TTC549 (cell line): Measurements from ENCODE around the gene TGFBR3L.

Experiments
- FAIRE-seq: peaks from 2 replicates; lab custom pipeline; 2012; peaks lifted over from hg19 to GRCh38; lab: Jason Lieb, UNC

Gene TGFBR3L

DNA sequence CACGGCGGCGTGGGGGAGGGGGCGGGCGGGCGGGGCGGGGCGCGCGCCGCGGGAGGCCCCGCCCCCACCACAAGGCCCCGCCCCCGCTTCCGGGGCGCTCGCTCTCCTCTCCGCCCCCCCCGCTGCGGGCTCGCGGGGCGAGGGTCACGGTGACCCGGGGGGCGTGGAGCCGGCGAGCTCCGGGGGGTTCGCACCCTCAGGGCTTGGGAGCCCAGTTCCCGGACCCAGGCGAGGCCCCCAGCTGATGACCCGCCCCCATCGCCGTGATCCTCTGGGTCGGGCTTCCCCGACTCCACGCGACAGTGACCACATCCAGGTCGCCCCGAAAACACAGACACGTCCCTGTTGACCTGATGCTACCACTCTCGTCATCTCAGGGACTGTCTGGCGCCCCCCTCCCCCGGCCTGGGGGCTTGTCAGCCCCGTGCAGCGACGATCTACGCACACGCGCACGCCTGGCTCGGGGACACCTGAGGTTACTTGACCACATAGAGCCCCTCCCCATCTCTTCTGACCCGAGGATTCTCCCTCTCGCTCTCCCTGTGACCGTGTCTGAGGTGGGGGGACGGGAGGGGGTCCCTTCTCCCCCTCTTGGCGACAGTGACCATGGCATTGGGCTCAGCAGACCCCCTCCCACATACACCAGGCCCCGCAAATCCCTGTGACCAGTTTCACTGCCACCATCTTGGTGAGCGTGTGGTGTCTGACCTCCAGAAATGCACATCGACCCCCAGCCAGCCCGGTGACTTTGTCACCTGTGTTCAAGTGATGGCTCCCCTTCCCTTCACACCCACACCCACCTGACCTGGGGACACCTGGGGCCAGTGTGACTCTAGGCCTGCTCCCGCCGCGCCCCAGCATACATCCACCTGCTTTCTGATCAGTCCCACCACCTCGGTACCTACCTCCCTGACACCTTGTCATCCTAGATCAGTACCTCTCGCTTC, 10.3 kb upstream of the TGFBR3L start:
- no peak for FAIRE-seq

DNA sequence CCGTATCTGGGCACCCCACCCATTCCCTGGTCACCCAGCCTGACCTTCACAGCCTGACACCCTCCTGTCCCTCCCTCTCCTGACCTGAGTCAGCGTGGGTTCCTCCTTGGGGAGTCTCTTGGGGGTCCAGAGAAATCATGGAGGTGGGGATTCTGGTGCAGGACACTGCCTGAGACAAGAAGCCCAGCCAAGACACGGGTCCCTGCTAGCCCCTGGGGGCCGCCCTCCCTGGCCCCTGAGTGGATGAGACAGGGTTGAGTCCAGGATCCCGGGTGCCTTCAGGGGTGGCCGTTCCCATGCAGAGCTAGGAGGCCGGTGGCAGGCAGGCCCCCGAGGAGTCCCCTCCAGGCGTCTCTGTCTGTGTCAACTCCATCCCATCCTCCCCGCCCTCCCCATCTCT, 9.4 kb upstream of the TGFBR3L start:
- no peak for FAIRE-seq

DNA sequence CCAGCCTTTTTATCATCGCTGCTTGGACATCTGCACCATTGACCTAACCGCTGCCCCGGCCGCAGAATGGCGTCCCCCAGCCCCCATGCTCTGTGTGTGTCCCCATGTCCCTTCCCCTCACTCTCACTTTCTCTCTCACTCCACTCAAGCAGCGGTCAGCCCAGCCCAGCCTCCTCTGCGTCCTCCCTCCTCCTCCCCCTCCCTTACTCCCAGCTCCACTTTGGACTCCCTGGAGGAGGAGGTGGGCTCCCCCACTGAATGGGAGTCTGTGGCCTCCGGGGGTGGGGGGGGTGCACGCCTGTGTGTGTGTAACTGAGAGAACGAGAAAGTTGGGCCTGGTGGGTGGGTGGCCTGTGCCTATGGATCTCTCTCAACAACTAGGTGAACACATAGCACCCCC, 8.8 kb upstream of the TGFBR3L start:
- no peak for FAIRE-seq

DNA sequence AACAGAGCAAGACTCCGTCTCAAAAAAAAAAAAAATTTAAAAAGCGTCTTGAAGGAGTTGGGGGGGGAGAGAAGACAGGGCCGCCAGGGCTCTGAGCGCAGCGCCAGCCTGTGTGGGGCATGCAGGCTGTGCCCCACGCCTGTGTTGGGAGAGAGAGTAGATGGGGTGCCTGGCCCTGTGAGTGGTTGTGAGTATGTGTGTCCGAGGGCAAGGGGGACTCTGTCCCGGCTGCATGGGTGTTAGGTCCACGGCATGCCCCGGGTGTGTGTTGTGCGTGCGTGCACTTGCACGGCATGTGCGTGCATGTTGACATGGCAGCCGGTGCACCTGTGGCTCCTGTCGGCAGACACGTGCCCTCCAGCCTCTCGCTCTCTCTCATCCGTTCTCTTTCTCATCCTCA, 7.5 kb upstream of the TGFBR3L start:
- no peak for FAIRE-seq

DNA sequence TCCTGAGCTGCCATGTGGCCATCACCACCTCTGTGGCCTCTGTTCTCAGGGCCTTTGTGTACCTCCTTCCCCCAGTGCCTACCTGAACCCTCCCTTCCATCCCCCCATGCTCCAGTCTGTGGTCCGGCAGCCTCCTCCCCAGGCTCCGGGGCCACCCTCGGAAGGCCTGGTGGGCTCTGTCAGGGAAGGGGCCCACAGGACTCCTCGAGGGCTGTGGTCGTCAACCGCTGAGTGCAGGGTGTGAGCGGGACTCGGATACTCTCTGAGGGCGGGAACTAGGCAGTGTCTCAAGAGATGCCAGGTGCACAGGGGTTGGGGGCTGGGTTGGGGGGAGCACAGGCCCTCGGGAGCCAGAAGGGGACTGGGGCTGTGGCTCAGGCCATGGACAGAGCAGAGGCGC, 7.1 kb upstream of the TGFBR3L start:
- FAIRE-seq = no peak

DNA sequence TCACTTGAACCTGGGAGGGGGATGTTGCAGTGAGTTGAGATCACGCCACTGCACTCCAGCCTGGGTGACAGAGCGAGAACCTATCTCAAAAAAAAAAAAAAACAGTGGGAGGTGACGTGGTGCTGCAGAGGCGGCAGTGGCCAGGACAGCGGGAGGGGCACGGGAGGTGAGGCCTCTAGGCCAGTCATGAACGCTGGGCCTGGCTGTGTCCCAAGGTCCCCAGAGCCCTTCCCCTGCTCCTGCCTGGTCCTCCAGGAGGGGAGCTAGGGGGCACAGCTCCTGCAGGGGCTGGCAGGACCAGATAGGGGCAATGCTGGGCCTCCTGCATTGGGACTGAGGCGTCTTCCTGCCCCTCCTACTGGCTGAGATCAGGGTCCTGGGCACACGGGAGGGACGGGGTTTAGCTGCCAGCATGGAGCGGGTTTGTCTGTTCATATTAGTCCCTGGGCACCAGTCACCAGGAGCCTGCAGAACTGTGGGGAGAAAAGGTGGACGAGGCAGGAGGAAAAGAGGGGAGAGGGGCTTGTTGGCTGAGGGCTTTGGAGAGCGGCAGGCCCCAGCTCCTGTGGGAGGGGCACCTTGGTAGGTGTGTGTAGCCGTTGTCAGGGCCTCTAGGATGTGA, 6.4 kb upstream of the TGFBR3L start:
- no peak for FAIRE-seq

DNA sequence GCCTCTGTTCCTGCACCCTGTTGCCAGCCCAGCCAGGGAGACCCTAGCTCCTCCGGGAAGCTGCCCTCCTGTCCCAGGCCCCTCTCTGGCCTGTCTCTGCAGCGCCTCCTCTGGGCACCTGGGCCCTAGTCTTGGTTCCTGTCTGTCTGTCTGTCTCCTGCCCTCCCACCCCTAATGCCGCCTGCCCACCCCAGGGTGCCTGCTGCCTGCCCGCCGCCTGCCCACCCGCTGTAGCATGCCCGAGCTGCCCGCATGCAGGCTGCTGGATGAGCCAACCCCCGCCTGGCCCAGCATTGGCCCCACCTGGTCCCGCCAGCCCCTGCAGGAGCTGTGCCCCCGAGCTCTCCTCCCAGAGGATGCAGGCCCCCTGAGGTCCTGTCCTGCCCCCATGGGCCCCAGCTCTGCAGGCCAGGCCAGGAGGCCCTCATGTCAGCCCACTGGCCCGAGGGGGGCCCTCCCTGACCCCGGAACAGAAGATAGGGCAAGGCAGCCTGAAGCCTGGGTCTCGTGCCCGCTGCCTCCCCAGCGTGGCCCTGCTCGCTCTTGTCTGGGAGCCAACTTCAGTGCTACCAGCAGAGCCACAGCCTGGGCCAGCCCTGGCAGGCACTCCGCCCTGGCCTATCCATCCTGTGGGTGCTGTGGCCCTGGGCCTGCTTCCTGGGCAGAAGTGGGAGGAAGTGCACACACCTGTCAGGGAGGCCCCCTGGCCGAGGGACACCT, 5.7 kb upstream of the TGFBR3L start:
- no peak for FAIRE-seq

DNA sequence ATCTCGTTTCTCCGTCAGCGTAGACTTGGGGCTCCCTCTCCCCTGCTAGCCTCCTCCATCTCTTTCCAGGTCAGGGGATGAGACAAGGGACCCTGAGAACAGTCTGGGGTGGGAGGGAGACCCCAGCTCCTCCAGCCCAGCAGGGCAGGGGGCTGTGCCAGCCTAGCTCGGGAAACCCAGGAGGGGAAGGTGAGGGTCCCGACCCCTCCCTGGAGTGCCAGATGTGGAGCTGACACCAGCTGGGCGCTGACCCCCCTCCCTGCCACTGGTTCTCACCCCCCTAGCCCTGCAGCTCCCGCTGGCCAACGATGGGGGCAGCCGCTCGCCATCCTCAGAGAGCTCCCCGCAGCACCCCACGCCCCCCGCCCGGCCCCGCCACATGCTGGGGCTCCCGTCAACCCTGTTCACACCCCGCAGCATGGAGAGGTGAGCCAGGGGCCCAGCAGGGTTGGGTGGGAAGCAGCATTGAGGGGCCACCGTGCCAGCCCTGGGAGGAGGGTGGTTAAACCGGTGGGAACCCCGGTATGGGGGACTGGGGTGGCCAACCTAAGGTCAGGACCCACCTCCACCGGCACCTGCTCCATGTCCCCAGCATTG, 5.1 kb upstream of the TGFBR3L start:
- no peak for FAIRE-seq

DNA sequence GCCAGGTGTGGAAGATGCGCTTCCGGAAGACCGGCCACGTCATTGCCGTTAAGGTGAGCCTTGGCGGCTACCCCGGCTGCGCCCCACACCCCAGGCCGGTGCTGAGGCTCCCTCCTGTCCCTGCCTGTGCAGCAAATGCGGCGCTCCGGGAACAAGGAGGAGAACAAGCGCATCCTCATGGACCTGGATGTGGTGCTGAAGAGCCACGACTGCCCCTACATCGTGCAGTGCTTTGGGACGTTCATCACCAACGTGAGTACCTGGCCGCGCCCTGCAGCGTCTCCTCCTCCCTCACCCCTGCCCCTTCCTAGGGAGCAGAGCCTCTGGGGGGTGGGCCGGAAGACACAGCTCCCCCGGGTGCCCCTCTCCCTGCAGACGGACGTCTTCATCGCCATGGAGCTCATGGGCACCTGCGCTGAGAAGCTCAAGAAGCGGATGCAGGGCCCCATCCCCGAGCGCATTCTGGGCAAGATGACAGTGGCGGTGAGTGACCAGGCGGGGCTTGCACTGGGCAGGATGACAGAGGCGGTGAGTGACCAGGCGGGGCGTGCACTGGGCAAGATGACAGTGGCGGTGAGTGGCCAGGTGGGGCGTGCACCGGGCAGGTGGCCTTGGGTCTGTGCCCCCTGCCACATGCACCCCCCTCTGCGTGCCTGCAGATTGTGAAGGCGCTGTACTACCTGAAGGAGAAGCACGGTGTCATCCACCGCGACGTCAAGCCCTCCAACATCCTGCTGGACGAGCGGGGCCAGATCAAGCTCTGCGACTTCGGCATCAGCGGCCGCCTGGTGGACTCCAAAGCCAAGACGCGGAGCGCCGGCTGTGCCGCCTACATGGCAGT, 4.1 kb upstream of the TGFBR3L start:
- FAIRE-seq = no peak

DNA sequence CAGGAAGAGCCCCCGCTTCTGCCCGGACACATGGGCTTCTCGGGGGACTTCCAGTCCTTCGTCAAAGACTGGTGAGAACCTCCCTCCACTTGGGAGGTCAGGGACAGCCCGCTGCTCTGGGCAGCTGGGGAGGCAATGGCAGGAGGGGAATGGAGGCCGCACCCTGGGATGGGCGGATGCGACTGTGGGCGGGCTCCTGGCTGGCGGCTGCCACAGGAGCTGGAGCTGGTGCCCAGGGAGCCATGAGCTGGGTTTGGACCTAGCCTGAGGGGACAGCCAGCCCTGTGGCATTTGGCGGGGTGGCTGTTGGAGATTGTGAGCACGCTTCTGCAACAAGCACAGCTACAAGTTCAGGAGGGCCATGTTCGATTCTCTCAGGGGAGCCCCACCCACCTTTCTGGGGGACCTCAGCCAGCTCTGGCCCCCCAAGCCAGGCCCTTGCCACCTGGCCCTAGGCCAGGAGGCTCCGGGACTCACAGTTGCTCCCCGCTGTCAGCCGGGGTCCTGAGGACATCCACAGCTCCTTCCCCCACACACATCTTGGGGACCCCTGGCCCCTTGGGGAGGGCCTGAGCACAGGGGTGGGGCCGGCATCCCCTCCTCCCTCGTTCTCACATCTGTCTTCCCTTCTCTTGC, 3.0 kb upstream of the TGFBR3L start:
- no peak for FAIRE-seq

DNA sequence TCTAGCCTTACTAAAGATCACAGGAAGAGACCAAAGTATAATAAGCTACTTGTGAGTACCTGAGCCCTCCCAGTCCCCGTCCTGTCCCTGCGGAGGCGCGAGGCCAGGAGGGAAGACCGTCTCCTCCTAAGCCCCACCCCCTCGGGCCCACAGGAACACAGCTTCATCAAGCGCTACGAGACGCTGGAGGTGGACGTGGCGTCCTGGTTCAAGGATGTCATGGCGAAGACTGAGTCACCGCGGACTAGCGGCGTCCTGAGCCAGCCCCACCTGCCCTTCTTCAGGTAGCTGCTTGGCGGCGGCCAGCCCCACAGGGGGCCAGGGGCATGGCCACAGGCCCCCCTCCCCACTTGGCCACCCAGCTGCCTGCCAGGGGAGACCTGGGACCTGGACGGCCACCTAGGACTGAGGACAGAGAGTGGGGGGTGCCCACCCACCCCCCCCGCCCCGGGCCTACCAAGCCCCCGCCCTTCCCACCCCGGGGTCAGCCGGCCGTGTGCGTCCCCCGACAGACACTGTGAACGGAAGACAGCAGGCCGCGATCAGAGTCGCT, 2.4 kb upstream of the TGFBR3L start:
- FAIRE-seq = no peak

DNA sequence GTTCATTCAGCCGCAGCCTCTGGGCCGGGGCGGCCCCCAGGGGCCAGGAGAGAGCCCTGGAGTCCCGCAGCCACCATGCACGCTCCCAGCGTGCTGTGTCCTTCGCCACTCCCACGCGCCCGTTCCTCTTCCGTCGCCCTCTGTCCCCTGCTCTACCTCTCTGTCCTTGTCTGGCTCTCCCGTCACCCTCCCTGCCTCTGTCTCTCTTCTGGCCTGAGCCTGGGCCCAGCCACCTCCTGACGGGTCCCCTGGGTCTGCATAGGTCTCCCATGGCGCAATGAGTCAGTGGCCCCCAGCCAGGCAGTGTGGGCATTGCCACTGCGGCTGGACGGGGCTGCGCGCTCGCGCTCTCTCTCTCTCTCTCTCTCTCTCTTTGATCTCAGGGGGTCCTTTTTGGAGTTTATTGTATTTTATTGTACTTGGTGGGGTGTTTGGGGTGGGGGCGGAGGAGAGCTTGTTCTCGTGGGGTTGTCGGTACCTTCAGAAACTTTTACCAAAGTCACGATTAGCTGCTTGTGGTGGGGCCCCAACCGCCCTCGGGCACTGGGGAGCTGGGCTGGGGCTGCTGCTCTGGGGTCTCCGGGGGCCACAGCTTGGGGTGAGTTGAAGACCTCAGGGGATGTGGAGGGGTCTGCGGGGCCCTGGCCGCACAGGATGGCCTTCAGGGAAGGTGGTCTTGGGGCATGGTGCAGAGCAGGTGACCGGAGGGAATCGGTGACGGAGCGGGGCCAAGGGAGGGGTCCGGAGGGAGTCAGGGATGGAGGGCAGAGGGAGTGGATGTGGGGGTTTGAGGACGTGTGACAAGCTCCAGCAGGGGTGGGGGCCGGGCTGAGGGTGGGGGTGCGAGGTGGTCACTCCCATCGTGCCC, 1.7 kb upstream of the TGFBR3L start:
- FAIRE-seq = no peak

DNA sequence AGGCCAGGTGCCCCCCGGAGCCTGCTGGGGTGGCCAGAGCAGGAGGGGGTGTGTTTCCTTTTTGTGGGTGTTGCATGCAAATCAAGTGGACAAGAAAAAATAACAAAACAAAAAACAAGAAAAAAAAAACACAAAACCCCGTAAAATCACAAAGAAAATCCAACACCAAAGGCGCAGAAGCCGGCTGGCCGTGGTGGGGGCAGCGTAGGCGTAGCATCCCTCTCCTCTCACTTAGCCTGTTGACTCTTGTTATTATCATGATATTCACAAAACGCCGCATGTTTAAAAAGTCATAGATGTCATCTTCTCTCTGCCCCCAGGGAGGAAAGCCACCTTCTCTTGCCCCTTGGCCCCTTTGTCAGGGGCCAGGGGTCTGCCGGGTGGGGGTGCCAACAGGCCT, 978 bp upstream of the TGFBR3L start:
- FAIRE-seq = no peak

DNA sequence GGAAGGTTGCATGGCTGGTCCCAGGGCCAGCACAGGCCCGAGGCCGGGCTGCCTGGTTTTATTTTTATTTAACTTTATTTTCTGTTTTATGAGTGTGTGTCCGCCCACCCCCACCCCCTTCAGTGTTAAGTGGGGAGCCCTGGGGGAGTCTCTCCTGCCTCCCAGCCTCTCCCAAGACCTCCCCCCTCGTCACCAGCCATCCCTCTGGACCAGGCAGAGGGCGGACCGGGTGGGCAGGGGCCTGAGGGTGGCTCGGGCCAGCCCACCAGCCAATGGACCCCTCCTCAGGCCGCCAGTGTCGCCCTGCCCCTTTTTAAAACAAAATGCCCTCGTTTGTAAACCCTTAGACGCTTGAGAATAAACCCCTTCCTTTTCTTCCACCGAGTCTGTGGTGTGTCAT, 531 bp upstream of the TGFBR3L start:
- no peak for FAIRE-seq

DNA sequence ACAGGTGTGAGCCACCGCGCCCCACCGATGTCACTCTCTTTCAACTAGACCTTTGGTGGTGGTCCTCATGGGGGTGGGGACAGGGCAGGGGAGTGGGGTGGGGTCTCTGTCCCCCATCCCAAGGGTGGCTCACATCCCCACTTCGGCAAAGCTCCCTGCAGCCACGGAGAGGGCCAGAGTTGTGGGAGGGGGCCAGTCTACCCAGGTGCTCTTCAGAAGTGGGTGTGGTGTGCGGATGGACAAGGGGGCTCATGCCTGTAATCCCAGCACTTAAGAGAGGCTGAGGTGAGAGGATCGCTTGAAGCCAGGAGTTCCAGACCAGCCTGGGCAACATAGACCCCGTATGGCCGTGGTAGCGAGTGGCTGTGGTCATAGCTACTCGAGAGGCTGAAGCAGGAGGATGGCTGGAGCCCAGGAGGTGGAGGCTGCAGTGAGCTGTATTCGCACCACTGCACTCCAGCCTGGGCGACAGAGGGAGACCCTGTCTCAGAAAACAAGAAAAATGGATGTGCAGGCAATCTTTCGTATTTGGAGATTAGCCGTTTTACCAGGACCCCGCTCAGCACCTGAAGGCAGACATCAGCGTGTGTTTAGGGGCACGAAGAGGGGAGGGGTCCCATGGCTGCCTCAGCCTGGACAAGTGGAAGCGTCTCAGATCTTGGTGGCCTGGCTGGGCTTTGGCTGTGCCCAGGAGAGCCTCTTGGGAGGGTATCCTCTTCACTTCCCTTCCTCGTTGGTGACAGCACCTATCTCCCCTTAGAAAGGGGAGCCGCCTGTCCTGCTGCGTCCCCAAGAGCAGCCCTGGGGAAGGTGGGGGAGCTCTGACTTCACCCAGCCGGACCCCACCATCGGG, 846 bp downstream of the TGFBR3L start:
- no peak for FAIRE-seq

DNA sequence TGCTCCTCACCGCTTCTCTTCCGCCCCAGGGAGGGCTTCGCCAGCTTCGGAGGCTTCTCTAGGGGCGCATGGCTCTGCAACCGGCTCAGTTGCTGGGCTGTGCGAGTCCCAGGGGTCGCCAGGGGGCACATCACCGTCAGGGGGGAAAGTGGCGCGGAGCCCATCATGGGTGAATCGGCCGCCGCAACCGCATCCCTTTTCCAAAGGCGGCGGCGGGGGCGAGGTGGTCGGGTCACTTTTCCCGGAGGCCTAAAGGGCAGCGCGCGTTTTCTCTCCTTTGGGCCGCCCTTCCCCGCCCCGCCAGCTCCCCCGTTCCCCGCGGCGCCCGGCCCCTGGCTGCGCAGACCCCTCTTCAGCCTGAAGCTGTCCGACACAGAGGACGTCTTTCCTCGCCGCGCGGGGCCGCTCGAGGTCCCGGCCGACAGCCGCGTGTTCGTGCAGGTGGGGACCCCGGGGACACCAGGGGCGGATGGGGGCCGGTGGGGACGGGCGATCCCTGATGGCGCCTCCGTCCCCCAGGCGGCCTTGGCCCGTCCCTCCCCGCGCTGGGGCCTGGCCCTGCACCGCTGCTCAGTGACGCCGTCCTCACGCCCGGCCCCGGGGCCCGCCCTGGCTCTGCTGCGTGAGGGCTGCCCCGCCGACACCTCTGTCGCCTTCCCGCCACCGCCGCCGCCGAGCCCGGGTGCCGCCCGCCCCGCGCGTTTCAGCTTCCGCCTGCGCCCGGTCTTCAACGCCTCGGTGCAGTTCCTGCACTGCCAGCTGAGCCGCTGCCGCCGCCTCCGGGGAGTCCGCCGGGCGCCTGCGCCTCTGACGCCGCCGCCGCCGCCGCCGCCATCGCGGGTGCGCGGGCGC, 1.7 kb downstream of the TGFBR3L start:
- no peak for FAIRE-seq

DNA sequence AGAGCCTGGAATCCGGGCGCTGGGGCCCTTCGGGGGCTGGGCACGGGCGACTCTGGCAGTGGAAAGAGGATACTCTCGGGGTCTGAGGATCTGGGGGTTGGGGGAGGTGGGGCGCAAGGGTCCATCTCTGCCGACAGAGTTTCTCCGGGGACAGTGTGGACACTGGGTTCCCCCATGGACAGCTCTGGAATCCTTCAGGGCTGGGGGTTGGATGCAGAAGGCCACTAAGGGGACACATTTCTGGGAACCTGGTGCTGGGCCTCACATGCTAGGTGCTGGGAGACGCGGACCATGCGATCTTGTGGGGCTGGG, 2.3 kb downstream of the TGFBR3L start:
- no peak for FAIRE-seq
